Adrenal gland (tissue), 5 donors: ENCODE results near the gene KBTBD12.

Experiments
- CTCF ChIP-seq, 6 experiments: fragments of 450-650 bp in 4 of 6; fragments of 200-600 bp in 2 of 6; sonication (generic) in 1 of 6; IDR thresholded peaks; 1 replicate in 5 of 6; 2 replicates in 1 of 6; pipeline versions ENCODE4 v1.5.1 to v1.8.0; 2016 to 2021; ENCODE audit warnings: antibody characterized with exemption in 6 of 6, mild to moderate bottlenecking in 2 of 6, moderate library complexity in 1 of 6
- POLR2A ChIP-seq, 2 donors: fragments of 450-650 bp; IDR thresholded peaks; one replicate each; pipeline ENCODE4 v1.6.1; 2017; ENCODE audit warnings: antibody characterized with exemption in 2 of 2, mild to moderate bottlenecking in 2 of 2, moderate library complexity in 1 of 2
- donor health status: DM: no; HTN: no; CAD: no.

- TF ChIP-seq CTCF (IDR thresholded peaks at IDR 0.05) (peak in 1 of 6 experiments; percentile 18), POLR2A (IDR thresholded peaks at IDR 0.05) (no peak)
These were observed 24.9 kb upstream of the KBTBD12 start for GRCh38 chr3:127889976-127890650.
